ENCODE results near the gene RBMY1F.
"Not testable (repeated sequence)": the region's sequence is repeated elsewhere in the genome, so short reads cannot be mapped to it uniquely, and the experiment has no call there.

Gene RBMY1F

DNA sequence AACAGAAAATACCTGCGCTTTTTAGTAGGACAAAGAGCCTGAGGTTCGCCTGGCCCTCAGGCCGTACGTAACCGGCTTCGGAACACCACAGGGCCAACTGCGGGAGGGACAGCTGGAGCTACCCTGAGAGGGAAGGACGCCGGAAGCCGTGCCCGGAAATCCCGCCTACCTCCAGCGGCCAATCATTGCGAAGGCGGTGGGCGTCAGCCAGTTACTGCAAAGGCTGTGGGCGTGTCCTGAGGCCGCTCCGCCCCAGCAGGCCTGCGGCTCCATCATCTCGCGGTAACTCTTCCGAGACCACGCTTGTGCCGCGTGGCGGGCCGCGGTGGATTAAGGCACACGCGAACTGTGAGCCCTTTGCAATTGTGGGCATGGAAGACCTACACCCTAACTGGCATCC, at the start of gene RBMY1F:
Gene RBMY1F (minus strand): TSS at position 101 of the 400 bp plus-strand sequence. CDS start 1,954 bp downstream, outside the sequence.
- H3K4me3 ChIP-seq (ENCODE audit: control insufficient read depth, low read depth, low read length); DNase-seq (ENCODE audit: low read depth): not testable (repeated sequence)

DNA sequence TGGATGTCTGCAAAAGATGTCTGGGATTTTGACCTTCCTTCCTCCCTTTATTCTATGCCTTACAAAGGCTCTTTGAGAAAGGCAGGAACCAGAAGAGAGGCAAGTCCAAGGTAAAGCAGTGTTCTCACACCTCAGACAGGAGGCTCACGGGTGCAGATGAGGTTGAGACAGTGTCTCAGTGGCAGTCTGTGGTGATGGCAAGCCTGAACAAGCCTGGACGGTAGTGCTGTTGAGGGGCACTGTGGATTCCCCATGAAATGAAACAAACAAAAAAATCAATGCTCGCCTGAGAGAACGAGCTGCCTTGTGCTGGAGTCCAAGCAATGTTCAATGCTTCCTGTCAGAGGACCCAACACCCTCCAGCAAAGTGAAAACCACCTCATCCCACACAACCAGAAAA, 31.6 kb downstream of the RBMY1F start:
- not testable (repeated sequence) for H3K4me3 ChIP-seq (ENCODE audit: control insufficient read depth, low read depth, low read length); DNase-seq (ENCODE audit: low read depth)

DNA sequence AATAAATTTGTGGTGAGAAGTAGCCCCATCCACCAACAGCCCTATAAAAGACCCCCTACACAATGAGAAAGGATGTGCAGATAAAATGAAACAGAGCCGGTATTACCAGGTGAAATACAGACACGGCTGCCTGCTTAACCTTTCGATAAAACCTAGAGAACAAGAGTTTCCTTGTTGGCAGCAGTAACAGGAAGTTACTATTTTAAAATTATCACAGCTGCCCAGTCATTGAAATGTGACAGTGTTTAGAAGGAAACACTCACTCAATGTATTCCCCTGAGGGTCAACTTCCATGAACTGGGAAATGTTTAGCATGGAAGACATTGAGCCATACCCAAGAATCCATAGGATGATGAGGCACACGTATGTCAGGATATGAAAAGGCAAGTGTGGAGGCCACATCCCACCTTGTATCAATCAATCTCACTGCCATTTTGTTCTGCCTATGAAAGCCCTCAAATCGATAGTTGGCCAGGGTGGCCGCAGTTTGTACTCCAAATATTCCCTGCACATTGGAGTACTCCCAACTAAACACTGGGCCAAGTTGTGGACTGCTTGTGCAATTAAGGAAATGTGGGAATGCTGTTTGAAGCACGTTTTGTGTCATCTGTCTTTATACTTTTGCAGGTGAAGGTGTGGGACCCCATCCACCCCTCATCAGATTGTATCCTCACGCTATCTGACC, 41.6 kb downstream of the RBMY1F start:
- not testable (repeated sequence) for DNase-seq (ENCODE audit: low read depth); H3K4me3 ChIP-seq (ENCODE audit: control insufficient read depth, low read depth, low read length)

DNA sequence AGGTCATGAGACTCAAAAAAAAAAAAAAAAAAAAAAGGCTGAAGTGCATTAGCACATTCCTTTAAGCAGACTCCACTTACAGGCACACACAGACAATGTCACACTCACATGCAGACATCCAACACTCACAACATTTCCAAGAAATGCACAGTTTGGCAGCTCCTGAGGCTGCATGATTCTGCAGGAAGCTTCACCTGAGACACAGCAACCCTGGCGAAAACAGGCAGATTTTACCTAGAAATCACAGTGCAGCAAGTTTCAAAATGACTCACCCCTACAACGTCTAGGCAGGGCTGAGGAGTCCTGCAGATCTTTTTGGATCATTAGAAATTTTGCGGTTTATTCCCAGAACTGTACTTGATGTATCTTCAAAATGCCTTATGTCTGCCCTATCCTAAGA, 48.0 kb downstream of the RBMY1F start:
- not testable (repeated sequence) for H3K4me3 ChIP-seq (ENCODE audit: control insufficient read depth, low read depth, low read length); DNase-seq (ENCODE audit: low read depth)

DNA sequence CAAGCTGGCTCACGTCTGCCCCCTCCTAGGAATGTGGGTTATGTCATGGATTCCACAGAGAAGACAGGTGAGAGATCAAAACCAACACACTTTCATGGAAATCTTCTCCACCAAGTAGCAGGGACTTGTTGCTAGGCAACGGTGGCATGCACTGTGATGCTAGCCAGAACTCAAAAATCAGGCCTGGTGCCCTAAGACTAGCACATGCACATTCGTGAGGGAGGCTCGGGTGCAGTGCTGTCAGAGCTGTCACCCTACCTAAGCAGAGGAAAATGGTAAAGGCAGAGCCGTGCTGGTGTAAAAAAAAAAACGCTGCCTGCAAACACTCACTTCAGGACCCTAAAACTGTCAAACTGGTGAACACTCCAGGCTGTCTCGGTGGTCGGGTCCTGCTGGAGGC, 52.2 kb downstream of the RBMY1F start:
- not testable (repeated sequence) for H3K4me3 ChIP-seq (ENCODE audit: control insufficient read depth, low read depth, low read length); DNase-seq (ENCODE audit: low read depth)

Measured in fibroblast of mammary gland (primary cell).